DND-41 (cell line): Measurements from ENCODE around the gene DENND1A.

Source experiments
- EZH2 ChIP-seq: IDR thresholded peaks from 3 replicates; pipeline ENCODE4 v1.6.1; 2012; ENCODE audit warnings: borderline replicate concordance, low read depth, mild to moderate bottlenecking, moderate library complexity, low read length, inconsistent platforms; ENCODE audit not compliant: severe bottlenecking
- TF ChIP-seq, protein P1 (sequence below): IDR thresholded peaks from 2 replicates; pipeline ENCODE4 v1.5.1; 2012; ENCODE audit warnings: borderline replicate concordance, low read length, moderate library complexity, mild to moderate bottlenecking; ENCODE audit not compliant: poor library complexity, severe bottlenecking; ENCODE audit errors: extremely low read depth

DNA sequence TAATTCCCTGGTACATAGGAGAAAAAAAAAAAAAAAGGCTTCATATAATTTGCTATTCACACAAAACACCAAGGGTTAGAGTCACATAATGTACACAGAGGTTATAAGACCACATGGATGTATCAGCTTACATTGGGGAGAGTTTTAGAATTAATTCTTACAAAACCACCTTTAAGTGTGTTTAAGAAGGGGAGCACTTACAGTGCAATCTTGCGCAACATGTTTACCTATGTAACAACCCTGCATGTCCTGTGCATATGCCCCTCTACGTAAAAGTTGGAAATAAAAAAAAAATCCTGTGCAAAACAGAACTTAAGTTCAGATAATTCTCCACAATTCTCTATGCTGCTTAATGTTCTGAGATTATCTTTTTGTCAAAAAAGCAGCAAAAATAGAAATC lies 190.0 kb downstream of the DENND1A start:
- TF ChIP-seq EZH2: no peak
- TF ChIP-seq, protein P1, sequence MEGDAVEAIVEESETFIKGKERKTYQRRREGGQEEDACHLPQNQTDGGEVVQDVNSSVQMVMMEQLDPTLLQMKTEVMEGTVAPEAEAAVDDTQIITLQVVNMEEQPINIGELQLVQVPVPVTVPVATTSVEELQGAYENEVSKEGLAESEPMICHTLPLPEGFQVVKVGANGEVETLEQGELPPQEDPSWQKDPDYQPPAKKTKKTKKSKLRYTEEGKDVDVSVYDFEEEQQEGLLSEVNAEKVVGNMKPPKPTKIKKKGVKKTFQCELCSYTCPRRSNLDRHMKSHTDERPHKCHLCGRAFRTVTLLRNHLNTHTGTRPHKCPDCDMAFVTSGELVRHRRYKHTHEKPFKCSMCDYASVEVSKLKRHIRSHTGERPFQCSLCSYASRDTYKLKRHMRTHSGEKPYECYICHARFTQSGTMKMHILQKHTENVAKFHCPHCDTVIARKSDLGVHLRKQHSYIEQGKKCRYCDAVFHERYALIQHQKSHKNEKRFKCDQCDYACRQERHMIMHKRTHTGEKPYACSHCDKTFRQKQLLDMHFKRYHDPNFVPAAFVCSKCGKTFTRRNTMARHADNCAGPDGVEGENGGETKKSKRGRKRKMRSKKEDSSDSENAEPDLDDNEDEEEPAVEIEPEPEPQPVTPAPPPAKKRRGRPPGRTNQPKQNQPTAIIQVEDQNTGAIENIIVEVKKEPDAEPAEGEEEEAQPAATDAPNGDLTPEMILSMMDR: no peak
